ENCODE results near the gene SLIT3.

The SLIT3 gene

GRCh38 chr5:168781941-168782571 lies 518.9 kb downstream of the SLIT3 start:
- DNase-seq = no peak

GRCh38 chr5:168780888-168781287 lies 520.1 kb downstream of the SLIT3 start:
- no peak for DNase-seq

GRCh38 chr5:168779333-168779732 lies 521.6 kb downstream of the SLIT3 start:
- no peak for DNase-seq

GRCh38 chr5:168778536-168778935 lies 522.4 kb downstream of the SLIT3 start:
- DNase-seq = no peak

GRCh38 chr5:168777651-168778050 lies 523.3 kb downstream of the SLIT3 start:
- no peak for DNase-seq

- DNase-seq = no peak
Observed at GRCh38 chr5:168776070-168776469, 524.9 kb downstream of the SLIT3 start.

GRCh38 chr5:168773226-168773625 lies 527.7 kb downstream of the SLIT3 start:
- no peak for DNase-seq

GRCh38 chr5:168772316-168772961 lies 528.5 kb downstream of the SLIT3 start:
- DNase-seq = no peak

- DNase-seq = no peak
Observed at GRCh38 chr5:168771678-168772077, 529.3 kb downstream of the SLIT3 start.

GRCh38 chr5:168770996-168771395 lies 529.9 kb downstream of the SLIT3 start:
- no peak for DNase-seq

GRCh38 chr5:168770036-168770498 lies 530.9 kb downstream of the SLIT3 start:
- no peak for DNase-seq

- DNase-seq = no peak
Observed at GRCh38 chr5:168768172-168768571, 532.8 kb downstream of the SLIT3 start.

GRCh38 chr5:168766426-168766700 lies 534.6 kb downstream of the SLIT3 start:
- no peak for DNase-seq

GRCh38 chr5:168765551-168766425 lies 535.2 kb downstream of the SLIT3 start:
- DNase-seq = no peak

- DNase-seq = no peak
Observed at GRCh38 chr5:168765086-168765550, 535.8 kb downstream of the SLIT3 start.

- DNase-seq = no peak
Observed at GRCh38 chr5:168756453-168757391, 544.2 kb downstream of the SLIT3 start.

- no peak for DNase-seq
Observed at GRCh38 chr5:168755548-168756093, 545.3 kb downstream of the SLIT3 start.

GRCh38 chr5:168753691-168754254 lies 547.2 kb downstream of the SLIT3 start:
- DNase-seq = no peak

GRCh38 chr5:168752416-168753190 lies 548.3 kb downstream of the SLIT3 start:
- no peak for DNase-seq

- no peak for DNase-seq
Observed at GRCh38 chr5:168752012-168752411, 548.9 kb downstream of the SLIT3 start.

GRCh38 chr5:168750926-168751325 lies 550.0 kb downstream of the SLIT3 start:
- DNase-seq = no peak
